GM18951 (cell line): ENCODE measurements around the gene FGD6.
A peak's percentile ranks its signal among the peaks of the same experiment; 100 is the strongest.

Experiments used
- POLR2A ChIP-seq: IDR thresholded peaks from 4 replicates; pipeline ENCODE4 v1.6.1; 2011; ENCODE audit warnings: mild to moderate bottlenecking; ENCODE audit not compliant: insufficient read length, insufficient read depth; ENCODE audit errors: extremely low read depth
- in situ Hi-C: fragments of 300-500 bp; cut with MboI; formaldehyde crosslinking; loops from one replicate; pipeline ENCODE4 v1.12.0; 2022; ENCODE audit warnings: low sequenced_read_pairs, mixed read lengths, inconsistent platforms; ENCODE audit not compliant: unreplicated experiment

The FGD6 gene

DNA sequence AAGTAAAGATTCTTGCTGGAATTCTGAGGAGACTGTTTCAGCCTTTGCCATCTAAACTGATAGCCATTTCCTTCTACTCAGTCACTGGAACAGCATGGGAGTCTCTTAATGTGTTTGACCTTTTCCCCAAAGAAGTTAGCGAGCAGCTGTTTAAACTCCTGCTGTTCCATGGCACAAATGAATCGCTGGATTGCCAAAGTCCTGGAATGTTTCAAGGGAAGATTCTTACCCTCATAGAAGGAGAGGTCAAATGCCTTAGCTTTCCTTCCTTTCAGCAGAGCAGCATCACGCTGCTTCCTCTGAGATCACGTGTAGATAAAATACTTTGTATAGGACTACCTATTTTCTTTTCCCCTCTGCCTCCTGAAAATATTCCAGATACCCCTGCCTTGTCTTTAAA lies 133.3 kb downstream of the FGD6 start:
- no peak for TF ChIP-seq POLR2A
- in situ Hi-C loops: no loop called here

GRCh38 chr12:95083471-95083870 lies 133.8 kb downstream of the FGD6 start:
- in situ Hi-C loops: no loop called here
- no peak for TF ChIP-seq POLR2A

DNA sequence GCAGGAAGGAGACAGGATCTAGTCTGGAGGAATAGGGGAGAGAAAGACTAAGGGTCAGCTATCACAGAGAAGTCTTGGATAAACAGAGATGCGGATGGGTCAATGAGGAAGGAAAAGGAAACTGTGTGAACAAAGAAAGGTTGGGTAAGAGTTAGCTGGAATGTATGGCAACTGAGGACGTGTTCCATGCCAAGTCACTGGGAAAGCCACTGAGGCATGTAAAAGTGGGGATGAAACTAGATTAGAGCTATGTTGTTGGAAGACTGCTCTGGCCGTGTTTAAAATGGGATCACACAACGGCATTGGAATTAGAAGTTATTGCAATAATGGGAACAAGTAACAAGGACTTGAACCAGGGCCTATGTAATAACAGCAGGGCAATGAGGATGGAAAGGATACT lies 139.9 kb downstream of the FGD6 start:
- in situ Hi-C loops: no loop called here
- TF ChIP-seq POLR2A: no peak

GRCh38 chr12:95074766-95075165 lies 142.5 kb downstream of the FGD6 start:
- in situ Hi-C loops: no loop called here
- TF ChIP-seq POLR2A: no peak

DNA sequence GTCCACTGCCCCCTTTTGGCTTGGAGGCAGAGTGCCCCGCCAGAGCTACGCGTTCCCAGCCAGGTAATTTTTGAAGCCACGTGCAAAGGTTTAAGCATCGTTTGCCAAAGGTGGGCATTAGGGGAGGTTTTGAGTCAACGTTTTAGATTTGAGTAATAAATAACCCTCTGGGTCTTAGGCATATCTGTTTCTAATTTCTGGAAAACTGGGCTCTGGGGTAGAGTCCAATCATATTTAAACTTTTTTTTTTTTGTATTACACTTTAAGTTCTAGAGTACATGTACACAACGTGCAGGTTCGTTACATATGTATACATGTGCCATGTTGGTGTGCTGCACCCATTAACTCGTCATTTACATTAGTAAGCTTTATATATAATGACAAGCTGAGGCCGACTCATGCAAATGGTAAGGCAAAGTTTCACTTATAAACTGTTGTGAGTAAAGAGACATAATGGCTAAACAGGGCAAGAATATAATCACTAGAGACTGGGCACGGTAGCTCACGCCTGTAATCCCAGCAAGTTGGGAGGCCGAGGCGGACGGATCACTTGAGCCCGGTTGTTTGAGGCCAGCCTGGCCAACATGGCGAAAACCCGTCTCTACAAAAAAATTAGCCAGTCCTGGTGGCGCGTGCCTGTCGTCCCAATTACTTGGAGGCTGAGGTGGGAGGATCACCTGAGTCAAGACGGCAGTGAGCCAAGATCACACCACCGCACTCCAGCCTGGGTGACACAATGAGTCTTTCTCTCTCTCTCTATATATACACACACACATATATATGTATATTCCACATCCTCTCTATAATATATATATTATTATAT lies 143.4 kb downstream of the FGD6 start:
- in situ Hi-C loops: no loop called here
- no peak for TF ChIP-seq POLR2A

DNA sequence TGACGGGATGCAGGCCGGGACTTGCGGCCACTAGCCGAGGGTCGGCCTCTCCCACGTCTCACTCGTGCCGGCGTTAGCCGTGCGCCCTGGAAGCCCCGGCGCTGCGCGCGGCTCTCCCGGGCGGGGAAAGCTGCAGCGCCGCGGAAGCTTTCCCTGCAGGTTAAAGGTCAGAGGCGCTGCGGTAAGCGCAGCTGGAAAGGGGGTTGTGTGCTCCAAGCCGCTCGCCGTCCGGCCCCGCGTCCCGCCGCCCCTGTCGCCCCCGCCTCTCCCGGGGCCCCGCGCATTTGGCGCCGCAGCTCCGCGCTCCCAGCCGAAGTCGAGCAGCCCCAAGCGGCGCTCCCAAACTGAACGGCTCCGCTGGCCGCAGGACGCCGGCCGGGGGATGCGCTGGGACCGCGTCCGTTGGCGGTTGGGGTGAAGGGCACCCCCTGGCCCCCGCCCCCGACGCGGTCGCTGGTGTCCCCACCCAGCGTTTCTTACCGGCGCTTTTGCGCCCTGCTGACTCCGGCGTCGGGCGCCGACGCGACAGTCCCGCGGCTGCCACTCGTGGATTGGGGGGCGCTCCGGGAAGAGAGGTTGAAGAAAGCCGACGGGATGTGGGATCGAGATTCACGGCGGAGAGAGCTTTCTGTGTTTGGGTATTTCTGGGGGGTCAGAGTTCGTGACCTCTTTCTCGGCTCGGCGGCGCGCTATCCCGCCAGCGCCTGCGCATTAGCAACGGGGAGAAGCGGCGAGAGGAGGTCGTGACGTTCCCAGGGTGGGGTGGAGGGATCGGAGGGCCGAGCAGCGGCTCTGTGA lies 144.2 kb downstream of the FGD6 start, which contains the start of gene NR2C1:
Gene NR2C1, minus strand, starts transcription at position 719 of the 798 bp plus-strand sequence. CDS start 6,234 bp downstream, outside the sequence.
- TF ChIP-seq POLR2A: peak; percentile 70
- in situ Hi-C loops: no loop called here

GRCh38 chr12:95070378-95070777 lies 146.9 kb downstream of the FGD6 start:
- no peak for TF ChIP-seq POLR2A

GRCh38 chr12:95066091-95066855 lies 151.0 kb downstream of the FGD6 start:
- no peak for TF ChIP-seq POLR2A

More at GRCh38 chr12:95070378-95070777, 146.9 kb downstream of the FGD6 start:
- in situ Hi-C loops: no loop called here

GRCh38 chr12:95060951-95061350 lies 156.3 kb downstream of the FGD6 start:
- in situ Hi-C loops: no loop called here
- TF ChIP-seq POLR2A: no peak

More at GRCh38 chr12:95066091-95066855, 151.0 kb downstream of the FGD6 start:
- in situ Hi-C loops: no loop called here

- TF ChIP-seq POLR2A: no peak
- in situ Hi-C loops: no loop called here
Observed at GRCh38 chr12:95059984-95060383, 157.3 kb downstream of the FGD6 start.

GRCh38 chr12:95057424-95057823 lies 159.8 kb downstream of the FGD6 start:
- TF ChIP-seq POLR2A: no peak
- in situ Hi-C loops: no loop called here

DNA sequence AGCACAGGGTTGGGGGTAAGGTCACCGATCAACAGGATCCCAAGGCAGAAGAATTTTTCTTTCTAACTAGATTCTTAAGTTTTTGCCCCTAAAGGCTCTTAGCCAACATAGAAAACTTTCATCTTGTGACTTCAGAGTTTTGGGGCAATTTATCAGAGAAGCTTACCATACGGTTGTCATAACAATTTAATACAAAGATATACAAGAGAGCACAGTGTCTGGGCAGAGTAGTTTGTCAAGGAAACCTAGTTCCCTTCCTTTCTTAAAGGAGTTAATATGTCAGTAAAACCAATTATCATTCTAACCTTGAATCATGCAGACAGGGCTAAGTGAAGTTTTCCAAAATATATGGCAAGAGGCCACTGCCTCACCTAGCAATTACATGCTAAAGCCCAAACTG lies 162.2 kb downstream of the FGD6 start:
- no peak for TF ChIP-seq POLR2A
- in situ Hi-C loops: no loop called here

- TF ChIP-seq POLR2A: no peak
- in situ Hi-C loops: no loop called here
Observed at GRCh38 chr12:95054206-95054605, 163.1 kb downstream of the FGD6 start.
